ENCODE measurements around the gene SPINDOC.

The SPINDOC gene

GRCh38 chr11:63834535-63835157, 21.4 kb downstream of the SPINDOC start:
- DNase-seq (ENCODE audit: low read depth): no peak

DNA sequence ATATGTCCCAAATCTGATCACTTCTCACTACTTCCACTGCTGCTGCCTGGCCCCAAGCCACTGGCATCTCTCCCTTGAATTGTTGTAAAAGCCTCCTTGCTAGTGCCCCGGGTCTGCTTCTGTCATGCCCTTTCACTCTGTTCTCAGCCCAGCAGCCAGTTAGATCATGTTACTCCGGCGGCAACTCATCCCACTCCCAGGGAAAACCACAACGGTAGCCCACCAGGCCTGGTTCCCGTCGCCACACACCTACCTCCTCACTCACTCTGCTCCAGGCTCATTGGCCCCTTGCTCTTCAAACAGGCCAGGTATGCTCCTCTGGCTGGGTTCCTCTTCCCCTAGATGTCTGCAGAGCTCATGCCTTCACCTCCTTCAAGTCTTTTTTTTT, 21.9 kb downstream of the SPINDOC start:
- no peak for DNase-seq (ENCODE audit: low read depth)

GRCh38 chr11:63837027-63837688, 23.9 kb downstream of the SPINDOC start:
- peak; percentile 49 for DNase-seq (ENCODE audit: low read depth)

GRCh38 chr11:63837739-63838138, 24.5 kb downstream of the SPINDOC start:
- DNase-seq (ENCODE audit: low read depth): no peak

DNA sequence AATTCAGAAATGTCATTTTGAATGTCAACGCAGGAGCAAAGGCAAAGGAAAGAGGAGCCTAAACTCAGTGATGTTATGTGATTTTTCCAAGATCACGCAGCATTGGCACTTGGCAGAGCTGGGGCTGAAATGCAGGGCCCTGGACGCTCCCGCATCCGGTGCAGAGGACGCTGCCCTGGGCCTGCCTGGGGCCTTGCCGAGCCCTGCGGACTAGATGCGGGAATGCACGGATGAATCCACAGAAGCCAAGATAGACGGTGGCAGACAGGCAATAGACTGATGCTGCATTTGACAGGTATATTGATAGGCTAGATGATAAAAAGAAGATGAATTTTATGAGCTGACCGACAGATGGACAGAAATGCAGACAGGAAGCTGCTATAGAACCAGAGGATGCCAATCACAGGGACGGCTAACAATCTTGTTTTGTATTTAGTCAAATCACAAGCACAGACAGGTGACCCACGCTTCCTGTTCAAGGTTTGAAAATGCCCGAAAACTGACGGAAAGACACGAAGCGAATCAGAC, 25.0 kb downstream of the SPINDOC start:
- DNase-seq (ENCODE audit: low read depth): no peak

DNA sequence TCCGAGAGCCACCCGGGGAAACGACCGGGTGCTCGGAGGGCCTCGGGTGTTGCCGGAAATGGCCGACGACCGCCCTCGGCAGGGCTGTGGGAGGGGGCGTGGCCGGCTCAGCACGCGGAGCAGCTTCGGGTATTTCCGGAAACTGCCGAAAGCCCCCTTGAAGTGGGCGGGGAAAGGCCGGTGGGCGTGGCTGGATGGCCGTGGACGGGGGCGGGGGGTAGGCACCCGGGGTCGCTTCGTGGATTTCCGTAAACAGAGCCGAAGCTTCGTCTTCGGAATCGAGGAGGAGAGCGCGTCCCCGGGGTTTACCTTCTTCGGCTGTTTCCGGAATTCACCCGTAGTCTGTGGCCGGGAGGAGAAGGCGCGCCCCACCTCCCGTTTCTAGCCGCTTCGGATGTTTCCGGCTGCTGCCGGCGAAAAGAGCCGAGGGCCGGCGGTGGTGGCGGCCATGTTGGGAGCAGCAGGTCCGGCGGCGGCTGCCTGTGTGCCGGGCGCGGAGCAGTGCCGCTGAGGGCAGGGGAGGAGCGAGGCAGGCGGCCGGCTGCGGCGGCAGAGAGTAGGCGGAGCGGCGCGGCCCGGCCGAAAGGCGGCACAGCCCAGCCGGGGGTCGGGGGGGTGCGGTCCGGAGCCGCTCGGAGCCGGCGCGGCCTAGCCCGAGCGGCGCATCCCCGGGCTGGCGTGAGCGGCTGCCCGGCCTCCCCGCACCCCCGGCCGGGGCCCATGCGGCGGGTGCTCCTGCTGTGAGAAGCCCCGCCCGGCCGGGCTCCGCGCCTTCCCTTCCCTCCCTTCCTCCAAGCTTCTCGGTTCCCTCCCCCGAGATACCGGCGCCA, 25.6 kb downstream of the SPINDOC start, which contains the start of gene MARK2:
Gene MARK2, plus strand, starts transcription at position 433 of the 830 bp plus-strand sequence. Its CDS starts 397 bp downstream, at position 830.
- peak; percentile 99 for DNase-seq (ENCODE audit: low read depth)

GRCh38 chr11:63839508-63840355, 26.5 kb downstream of the SPINDOC start:
- DNase-seq (ENCODE audit: low read depth): peak; percentile 22

GRCh38 chr11:63840356-63841060, 27.3 kb downstream of the SPINDOC start:
- no peak for DNase-seq (ENCODE audit: low read depth)

- DNase-seq (ENCODE audit: low read depth): no peak
Observed at GRCh38 chr11:63841554-63841953, 28.3 kb downstream of the SPINDOC start.

- no peak for DNase-seq (ENCODE audit: low read depth)
Observed at GRCh38 chr11:63843041-63843440, 29.8 kb downstream of the SPINDOC start.

DNA sequence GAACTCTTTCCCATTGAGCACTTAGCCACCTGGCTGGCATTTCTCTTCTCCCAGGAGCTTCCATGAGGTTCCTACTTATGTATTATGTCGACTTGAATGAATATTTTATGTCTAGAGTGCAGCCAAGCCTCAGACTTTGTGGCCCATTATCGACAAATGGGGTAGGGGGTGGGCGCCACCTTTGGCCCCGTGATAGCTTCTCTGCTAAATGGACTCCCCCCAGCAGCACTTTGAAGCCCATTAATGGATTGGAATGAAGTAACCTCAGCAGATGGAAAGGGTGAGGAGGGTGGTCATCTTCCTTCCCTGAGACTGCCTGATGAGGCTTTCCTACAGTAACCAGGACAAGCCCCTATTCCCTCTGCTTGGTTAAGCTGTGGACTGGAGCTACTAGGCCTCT, 31.6 kb downstream of the SPINDOC start:
- no peak for DNase-seq (ENCODE audit: low read depth)

GRCh38 chr11:63845303-63845702, 32.0 kb downstream of the SPINDOC start:
- no peak for DNase-seq (ENCODE audit: low read depth)

- DNase-seq (ENCODE audit: low read depth): no peak
Observed at GRCh38 chr11:63845911-63846310, 32.7 kb downstream of the SPINDOC start.

- DNase-seq (ENCODE audit: low read depth): no peak
Observed at GRCh38 chr11:63846897-63847296, 33.6 kb downstream of the SPINDOC start.

DNA sequence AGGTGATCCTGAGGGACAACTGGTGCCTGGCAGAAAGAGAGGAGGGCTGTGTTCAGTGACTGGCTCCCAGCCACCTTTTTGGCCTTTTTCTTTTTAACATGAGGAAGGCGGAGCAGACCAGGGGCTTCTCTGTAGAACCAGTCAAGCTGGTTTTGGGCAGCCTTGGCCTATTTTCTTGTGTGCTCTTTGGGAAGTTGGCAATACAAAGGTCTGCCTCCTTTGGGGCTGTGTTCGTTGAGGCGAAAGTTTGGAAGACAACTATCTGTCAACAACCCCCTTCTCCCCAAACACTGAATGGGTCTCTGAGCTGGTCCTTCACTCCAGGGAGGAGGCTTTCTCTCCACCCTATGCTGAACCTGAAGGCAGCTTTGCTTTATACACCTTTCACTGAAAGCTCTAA, 34.1 kb downstream of the SPINDOC start:
- DNase-seq (ENCODE audit: low read depth): no peak

GRCh38 chr11:63849691-63850090, 36.4 kb downstream of the SPINDOC start:
- no peak for DNase-seq (ENCODE audit: low read depth)

- no peak for DNase-seq (ENCODE audit: low read depth)
Observed at GRCh38 chr11:63850920-63851319, 37.7 kb downstream of the SPINDOC start.

DNA sequence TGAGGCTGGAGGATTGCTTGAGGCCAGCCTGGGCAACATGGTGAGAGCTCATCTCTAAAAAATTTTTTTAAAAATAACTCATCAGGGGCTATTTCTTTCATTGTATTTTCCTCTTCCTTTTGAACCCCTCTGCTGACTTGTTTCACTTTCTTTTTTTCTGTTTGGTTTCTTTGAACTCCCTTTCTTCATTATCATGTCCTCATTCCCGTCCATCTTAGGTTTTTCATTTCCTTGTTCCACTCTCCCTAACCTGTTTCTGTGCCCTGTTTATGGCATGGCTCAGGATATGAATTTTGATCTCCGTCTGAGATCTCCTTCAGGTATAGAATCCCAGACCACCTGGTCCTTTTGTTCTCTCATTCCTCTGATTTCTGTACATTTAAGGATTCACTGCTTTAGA, 38.1 kb downstream of the SPINDOC start:
- DNase-seq (ENCODE audit: low read depth): no peak

- DNase-seq (ENCODE audit: low read depth): no peak
Observed at GRCh38 chr11:63853476-63853875, 40.2 kb downstream of the SPINDOC start.

DNA sequence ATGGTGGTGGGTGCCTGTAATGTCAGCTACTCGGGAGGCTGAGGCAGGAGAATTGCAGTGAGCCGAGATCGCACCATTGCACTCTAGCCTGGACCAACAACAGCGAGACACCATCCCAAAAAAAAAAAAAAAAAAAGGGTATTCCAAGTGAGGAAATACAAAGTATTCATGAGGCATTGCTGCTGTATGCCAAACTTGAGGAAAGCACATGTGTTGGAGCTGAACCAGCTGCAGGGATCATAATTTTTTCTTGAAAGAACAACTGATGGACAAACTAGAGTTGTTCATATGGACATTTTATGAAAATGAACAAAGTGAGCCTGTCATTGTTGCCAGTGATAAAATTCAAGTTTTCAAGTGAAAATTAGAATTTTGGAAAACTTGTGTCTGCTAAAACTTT, 41.4 kb downstream of the SPINDOC start:
- no peak for DNase-seq (ENCODE audit: low read depth)

DNA sequence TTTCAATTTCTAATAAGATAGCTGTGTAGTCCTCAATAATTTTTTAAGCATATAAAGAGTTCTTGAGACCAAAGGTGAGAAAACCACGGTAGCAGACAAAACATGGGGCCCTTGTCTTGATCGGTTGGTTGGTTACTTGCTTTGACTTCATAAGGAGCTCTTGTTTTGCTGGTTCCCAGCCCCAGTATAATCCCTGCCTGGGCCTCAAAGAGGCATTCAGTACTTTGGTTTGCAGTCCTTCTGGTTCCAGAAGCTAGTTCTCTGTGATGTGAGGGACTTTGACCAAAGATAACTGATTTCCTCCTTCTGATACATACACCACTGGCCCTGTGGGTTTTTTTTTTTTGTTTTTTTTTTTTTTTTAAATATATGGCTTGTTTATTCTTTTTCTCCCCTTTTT, 42.7 kb downstream of the SPINDOC start:
- no peak for DNase-seq (ENCODE audit: low read depth)

Measured in activated T-cell treated with anti-CD3 and anti-CD28 coated beads for 48 hours (primary cell).